Stomach smooth muscle (tissue), 2 donors: ENCODE data around the gene CRY2.
"Not testable (repeated sequence)": the region's sequence is repeated elsewhere in the genome, so short reads cannot be mapped to it uniquely, and the experiment has no call there.

Experiments used
- H3K27ac ChIP-seq: one replicate; pipeline ENCODE4 v1.7.0; 2013; ENCODE audit warnings: mild to moderate bottlenecking, low read length, inconsistent platforms
- H3K27me3 ChIP-seq, 2 donors: one replicate each; pipeline ENCODE4 v1.7.0; 2013; ENCODE audit warnings: low read length in 2 of 2; ENCODE audit not compliant: insufficient read depth in 2 of 2, control insufficient read depth in 1 of 2
- H3K36me3 ChIP-seq, 2 donors: one replicate each; pipeline ENCODE4 v1.7.0; 2013; ENCODE audit warnings: low read length in 2 of 2; ENCODE audit not compliant: control insufficient read depth in 2 of 2, insufficient read depth in 2 of 2
- H3K4me1 ChIP-seq: one replicate; pipeline ENCODE4 v1.7.0; 2013; ENCODE audit warnings: low read length; ENCODE audit not compliant: control insufficient read depth, insufficient read depth
- H3K4me3 ChIP-seq, 2 donors: one replicate each; pipeline ENCODE4 v1.7.0; 2013; ENCODE audit warnings: low read length in 2 of 2
- H3K9ac ChIP-seq, 2 donors: one replicate each; pipeline ENCODE4 v1.7.0; 2013; ENCODE audit warnings: low read length in 2 of 2, mild to moderate bottlenecking in 1 of 2
- H3K9me3 ChIP-seq, 2 donors: one replicate each; pipeline ENCODE4 v1.7.0; 2013; ENCODE audit warnings: low read length in 2 of 2; ENCODE audit not compliant: control insufficient read depth in 2 of 2
- donor health status: healthy.
- donor health status: Pancreatic carcinoma.

Gene CRY2

DNA sequence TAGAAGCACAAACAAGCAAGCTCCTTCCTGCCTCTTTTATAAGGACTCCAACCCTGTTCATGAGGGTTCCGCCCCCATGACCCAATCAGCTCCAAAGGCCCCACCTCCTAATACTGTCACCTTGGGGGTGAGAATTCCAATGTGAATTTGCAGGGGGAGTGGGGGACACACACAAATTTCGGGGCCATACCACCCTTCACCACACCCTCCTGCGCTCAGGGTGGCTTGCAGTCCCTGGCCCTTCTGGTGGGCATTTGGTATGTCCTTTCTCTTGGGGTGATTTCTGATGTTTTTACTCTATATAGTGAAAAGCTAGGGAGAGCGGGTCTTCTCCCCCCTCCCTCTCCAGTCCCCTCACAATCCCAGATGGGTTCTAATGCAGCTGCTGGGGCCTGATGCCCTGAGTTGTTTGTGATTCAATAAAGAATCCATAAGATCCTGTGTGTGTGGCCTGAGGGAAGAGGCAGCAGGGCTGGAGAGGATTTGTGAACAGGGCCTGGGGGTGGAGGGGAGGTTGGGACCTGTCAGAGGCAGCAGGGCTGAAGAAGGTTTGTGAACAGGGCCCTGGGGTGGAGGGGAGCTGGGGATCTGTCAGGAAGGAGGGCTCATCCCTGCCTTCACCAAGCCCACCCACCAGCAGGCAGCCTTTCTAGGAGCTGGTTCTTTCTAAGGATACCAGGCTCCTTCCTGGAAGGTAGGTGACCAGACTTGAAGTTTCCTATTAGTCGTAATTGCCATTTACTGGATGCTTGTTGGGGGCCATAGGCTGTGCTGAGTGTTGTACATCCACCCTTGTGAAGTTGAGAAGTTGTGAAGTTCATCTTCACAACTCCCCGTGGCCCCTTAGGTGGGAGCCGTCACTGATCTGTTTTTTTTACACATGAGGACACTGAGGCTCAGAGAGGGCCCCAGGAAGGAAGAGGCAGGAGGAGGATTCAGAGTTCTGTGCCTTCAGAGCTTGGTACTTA, 34.4 kb upstream of the CRY2 start:
- Histone ChIP-seq H3K4me3 (no peak overlapping the region), H3K36me3 (peaks cover 0 to 17% of the 10 kb centered on the region in 2 donors), H3K9me3 (no peaks in the 10 kb centered on the region), H3K27ac (no peak overlapping the region), H3K27me3 (no peaks in the 10 kb centered on the region), H3K9ac (no peak overlapping the region), H3K4me1 (peaks cover 4% of the 10 kb centered on the region)

DNA sequence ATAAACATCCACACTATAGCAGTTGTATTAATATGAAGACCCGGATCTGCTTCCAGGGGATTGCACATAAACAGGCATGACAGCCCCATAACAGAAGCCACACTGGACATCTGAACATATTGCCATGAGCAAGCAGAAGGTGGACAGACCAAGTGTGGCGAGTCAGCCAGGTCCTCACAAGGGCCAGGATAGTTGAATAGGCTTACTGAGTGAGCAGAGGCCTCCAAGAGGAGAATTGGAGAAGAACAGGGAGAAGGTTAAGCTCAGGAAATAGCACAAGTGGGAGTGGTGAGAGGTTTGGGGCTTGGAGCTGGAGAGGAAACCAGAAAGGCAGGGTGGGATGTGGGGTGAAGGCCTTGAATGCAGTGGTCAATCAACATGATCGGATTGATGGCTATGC, 31.5 kb upstream of the CRY2 start:
- Histone ChIP-seq H3K4me1 (no peaks in the 10 kb centered on the region), H3K27me3 (peaks cover 0 to 2% of the 10 kb centered on the region in 2 donors), H3K9ac (no peak overlapping the region), H3K36me3 (peaks cover 0 to 13% of the 10 kb centered on the region in 2 donors), H3K4me3 (no peak overlapping the region), H3K27ac (no peak overlapping the region), H3K9me3 (no peaks in the 10 kb centered on the region)

DNA sequence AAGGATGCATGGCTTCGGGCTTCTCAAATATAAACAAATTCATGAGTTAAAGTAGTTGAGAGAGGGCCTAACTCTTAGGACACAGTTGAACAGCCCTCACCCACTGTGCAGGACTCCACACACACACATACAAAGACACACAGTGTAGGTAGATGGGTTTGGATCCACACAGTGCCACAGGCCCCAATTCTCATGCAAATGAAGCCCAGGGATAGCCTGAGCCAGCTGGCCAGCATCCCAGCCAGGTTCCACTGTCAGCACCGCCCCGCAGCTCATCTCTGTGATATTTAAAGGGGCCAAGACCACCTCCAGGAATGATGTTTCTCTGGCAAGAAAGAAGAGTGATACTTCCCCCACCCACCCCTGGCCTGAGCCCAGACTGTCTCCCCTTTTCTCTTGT, 30.7 kb upstream of the CRY2 start:
- Histone ChIP-seq H3K27ac (no peak overlapping the region), H3K9me3 (no peaks in the 10 kb centered on the region), H3K36me3 (peaks cover 0 to 8% of the 10 kb centered on the region in 2 donors), H3K4me1 (no peaks in the 10 kb centered on the region), H3K9ac (no peak overlapping the region), H3K4me3 (no peak overlapping the region), H3K27me3 (peaks cover 0 to 2% of the 10 kb centered on the region in 2 donors)

DNA sequence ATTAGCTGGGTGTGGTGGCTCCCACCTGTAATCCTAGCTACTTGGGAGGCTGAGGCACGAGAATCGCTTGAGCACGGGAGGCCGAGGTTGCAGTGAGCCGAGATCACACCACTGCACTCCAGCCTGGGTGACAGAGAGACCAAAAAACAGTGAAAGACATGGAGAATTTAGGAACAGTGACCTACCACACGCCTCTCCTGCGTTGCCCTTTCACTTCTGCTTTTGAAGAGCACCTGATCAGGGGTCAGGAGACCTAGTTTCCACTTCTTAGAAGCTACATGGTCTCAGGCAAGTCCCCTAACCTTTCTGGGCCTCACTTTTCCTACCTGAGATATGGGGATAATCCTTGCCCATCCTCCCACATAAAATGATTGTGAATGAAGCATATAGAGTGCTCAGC, 30.1 kb upstream of the CRY2 start:
- H3K4me1 ChIP-seq = no peaks in the 10 kb centered on the region
- no peaks in the 10 kb centered on the region for H3K9me3 ChIP-seq
- H3K4me3 ChIP-seq = no peak overlapping the region
- peaks cover 0 to 3% of the 10 kb centered on the region in 2 donors for H3K36me3 ChIP-seq
- H3K9ac ChIP-seq = no peak overlapping the region
- H3K27me3 ChIP-seq = peaks cover 0 to 2% of the 10 kb centered on the region in 2 donors
- no peak overlapping the region for H3K27ac ChIP-seq

DNA sequence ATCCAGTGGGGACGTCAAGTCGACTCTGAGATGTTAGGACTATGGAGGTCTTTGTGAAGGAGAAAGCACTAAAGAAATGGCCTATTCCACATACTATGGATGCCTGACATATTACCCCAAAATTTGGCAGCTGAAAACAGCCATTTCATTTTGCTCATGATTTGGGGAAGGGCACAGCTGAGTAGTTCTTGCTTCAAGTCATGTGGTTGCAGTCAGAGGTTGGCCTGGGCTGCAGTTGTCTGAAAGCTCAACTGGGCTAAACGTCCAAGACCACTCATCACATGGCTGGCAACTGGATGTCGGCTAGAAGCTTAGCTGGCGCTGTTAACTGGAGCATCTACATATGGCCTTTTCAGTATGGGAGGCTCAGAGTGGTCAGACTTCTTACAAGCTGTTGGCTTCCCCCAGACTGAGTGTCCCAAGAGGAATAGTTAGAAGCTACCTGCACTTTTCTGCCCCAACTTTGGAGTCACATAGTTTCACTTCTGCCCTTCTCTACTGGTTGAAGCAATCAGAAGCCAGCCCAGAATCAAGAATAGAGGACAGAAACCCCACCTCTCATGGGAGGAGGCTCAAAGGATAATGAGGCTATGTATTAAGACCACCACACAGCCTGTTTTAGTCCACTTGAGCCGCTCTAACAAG, 28.2 kb upstream of the CRY2 start:
- Histone ChIP-seq H3K27me3 (peaks cover 0 to 2% of the 10 kb centered on the region in 2 donors), H3K9me3 (no peaks in the 10 kb centered on the region), H3K36me3 (no peaks in the 10 kb centered on the region), H3K4me3 (no peak overlapping the region), H3K4me1 (no peaks in the 10 kb centered on the region), H3K27ac (no peak overlapping the region), H3K9ac (no peak overlapping the region)

DNA sequence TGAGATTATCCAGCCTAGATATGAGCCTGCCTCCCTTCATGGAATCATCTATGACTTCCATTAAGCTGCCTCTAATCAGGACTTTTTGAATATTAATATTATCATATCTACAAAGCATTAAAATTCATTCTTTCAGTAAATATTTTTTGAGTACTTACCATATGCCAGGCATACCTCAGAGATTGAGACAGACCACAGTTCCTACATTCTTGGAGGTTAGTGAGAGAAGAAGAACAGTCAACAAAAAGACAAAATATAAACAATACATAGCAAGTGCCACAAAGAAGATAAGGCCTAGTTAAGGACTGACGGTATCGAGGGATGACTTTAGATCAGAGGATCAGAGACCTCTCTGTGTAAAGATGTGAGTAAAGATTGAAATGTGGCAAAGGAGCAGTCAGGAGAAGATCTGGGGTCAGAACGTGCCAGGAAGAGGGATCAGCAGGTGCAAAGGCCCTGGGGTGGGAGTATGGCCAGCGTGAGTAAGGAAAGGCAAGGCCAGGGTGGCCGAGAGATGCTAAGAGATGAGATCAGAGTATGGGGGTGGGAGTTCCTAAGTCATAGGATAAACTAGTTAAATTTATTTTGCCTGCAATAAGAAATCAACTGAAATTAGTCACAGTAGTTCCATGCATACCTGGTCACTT, 26.9 kb upstream of the CRY2 start:
- no peaks in the 10 kb centered on the region for H3K36me3 ChIP-seq
- no peak overlapping the region for H3K9ac ChIP-seq
- H3K27me3 ChIP-seq = peaks cover 0 to 2% of the 10 kb centered on the region in 2 donors
- H3K4me3 ChIP-seq = no peak overlapping the region
- H3K4me1 ChIP-seq = no peaks in the 10 kb centered on the region
- no peak overlapping the region for H3K27ac ChIP-seq
- H3K9me3 ChIP-seq = no peaks in the 10 kb centered on the region

DNA sequence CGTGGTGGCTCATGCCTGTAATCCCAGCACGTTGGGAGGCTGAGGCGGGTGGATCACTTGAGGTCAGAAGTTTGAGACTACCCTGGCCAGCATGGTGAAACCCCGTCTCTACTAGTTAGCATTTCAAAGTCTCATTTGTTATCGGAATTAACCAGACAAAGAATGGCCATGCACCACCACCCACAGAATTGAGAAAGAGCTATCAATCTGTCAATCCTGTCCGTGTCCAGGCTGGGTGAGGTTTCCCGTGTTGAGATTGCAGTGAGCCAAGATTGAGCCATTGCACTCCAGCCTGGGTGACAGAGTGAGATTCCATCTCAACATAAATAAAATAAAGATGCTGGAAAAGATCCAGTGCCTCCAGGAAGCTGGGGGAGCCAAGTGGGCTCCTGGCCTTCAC, 20.8 kb upstream of the CRY2 start:
- H3K9ac ChIP-seq, H3K4me1 ChIP-seq, H3K27ac ChIP-seq, H3K36me3 ChIP-seq, H3K9me3 ChIP-seq, H3K27me3 ChIP-seq, H3K4me3 ChIP-seq: not testable (repeated sequence)

DNA sequence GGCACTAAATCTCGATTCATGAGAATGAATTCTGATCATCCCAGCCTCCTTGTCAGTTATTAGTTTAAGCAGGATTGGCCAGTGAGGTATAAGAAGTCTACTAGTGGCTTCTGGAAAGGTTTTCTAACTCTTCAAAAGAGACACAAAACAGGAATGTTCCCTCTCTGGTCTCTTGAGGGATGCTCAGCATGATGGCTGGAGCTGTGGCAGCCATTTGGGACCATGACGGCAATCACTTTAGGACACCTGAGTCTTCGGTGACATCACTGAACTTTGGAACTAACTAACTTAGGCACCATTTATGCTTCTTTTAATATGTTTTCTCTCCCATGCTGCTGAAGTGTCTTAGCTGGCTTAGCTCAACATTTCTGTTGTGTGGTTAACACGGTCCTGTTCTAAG, 20.2 kb upstream of the CRY2 start:
- Histone ChIP-seq H3K4me1 (no peaks in the 10 kb centered on the region), H3K36me3 (no peaks in the 10 kb centered on the region), H3K27me3 (peaks cover 0 to 6% of the 10 kb centered on the region in 2 donors), H3K9me3 (peaks cover 4 to 7% of the 10 kb centered on the region in 2 donors), H3K9ac (no peak overlapping the region), H3K27ac (no peak overlapping the region), H3K4me3 (no peak overlapping the region)

DNA sequence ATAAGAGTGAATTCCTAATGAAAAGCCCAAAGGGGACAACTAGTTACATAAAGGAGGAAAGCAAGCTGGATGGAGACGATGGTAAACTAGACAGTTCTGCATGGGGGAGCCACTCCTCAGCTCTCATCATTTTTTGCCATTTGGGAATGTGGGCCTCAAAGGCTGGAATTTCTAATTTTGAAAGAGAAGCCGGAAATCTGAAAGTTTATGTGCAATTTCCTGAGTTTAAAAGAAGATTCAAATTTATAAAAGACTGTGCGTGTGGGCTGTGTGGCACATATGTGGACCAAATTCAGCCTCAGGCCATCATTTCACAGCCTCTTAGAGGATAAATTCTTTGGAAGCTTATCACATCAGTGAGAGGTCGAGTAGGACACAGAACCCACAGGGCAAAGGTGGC, 18.3 kb upstream of the CRY2 start:
- peaks cover 0 to 6% of the 10 kb centered on the region in 2 donors for H3K27me3 ChIP-seq
- H3K27ac ChIP-seq = no peak overlapping the region

DNA sequence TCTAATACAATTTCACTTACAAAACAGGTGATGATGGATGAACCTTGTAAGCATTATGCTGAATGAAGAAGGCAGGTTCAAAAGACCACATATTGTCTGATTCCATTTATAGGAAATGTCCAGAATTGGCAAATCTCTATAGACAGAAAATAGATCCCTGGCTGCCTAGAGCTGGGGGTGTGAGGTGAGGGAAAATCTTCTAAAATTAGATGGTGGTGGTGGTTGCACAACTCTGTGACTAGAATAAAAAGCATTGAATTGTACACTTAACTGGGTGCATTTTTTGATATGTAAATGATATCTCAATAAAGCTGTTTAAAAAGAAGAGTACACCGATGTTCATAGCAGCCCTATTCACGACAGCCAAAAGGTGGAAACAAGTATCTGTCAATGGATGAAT, 16.7 kb upstream of the CRY2 start:
- peaks cover 0 to 6% of the 10 kb centered on the region in 2 donors for H3K27me3 ChIP-seq
- no peak overlapping the region for H3K4me3 ChIP-seq
- no peak overlapping the region for H3K9ac ChIP-seq
- H3K4me1 ChIP-seq = no peaks in the 10 kb centered on the region
- H3K27ac ChIP-seq = no peak overlapping the region
- H3K9me3 ChIP-seq = peaks cover 4 to 7% of the 10 kb centered on the region in 2 donors
- H3K36me3 ChIP-seq = no peaks in the 10 kb centered on the region

More for the DNA sequence above, 18.3 kb upstream of the CRY2 start:
- Histone ChIP-seq H3K36me3 (no peaks in the 10 kb centered on the region), H3K9ac (no peak overlapping the region), H3K9me3 (peaks cover 4 to 7% of the 10 kb centered on the region in 2 donors), H3K4me1 (no peaks in the 10 kb centered on the region), H3K4me3 (no peak overlapping the region)
